IPS-18a (cell line): ENCODE results near the gene SIX1.

Experiments used
- H3K27ac ChIP-seq: one replicate; pipeline ENCODE4 v1.5.1; 2013; ENCODE audit warnings: low read length
- H3K27me3 ChIP-seq: one replicate; pipeline ENCODE4 v1.6.1; 2013; ENCODE audit warnings: mild to moderate bottlenecking, low read length; ENCODE audit not compliant: control insufficient read depth, insufficient read depth
- H3K36me3 ChIP-seq: one replicate; pipeline ENCODE4 v1.6.1; 2013; ENCODE audit warnings: low read depth, low read length; ENCODE audit not compliant: control insufficient read depth
- H3K4me1 ChIP-seq: one replicate; pipeline ENCODE4 v1.6.1; 2013; ENCODE audit warnings: low read depth, low read length; ENCODE audit not compliant: control insufficient read depth
- H3K4me3 ChIP-seq: one replicate; pipeline ENCODE4 v1.5.1; 2013; ENCODE audit warnings: low read length
- H3K9ac ChIP-seq: one replicate; pipeline ENCODE4 v1.6.1; 2013; ENCODE audit warnings: mild to moderate bottlenecking, low read length, moderate library complexity
- H3K9me3 ChIP-seq: one replicate; pipeline ENCODE4 v1.6.1; 2013; ENCODE audit warnings: low read depth, low read length; ENCODE audit not compliant: control insufficient read depth

The SIX1 gene

GRCh38 chr14:60653701-60654161 lies 4.5 kb upstream of the SIX1 start:
- Histone ChIP-seq H3K4me3 (peak overlapping the region; percentile 42), H3K4me1 (peaks cover 32% of the 10 kb centered on the region), H3K27me3 (peaks cover 100% of the 10 kb centered on the region), H3K36me3 (no peaks in the 10 kb centered on the region), H3K9me3 (no peaks in the 10 kb centered on the region), H3K27ac (no peak overlapping the region), H3K9ac (no peak overlapping the region)

- H3K27ac ChIP-seq = no peak overlapping the region
- peak overlapping the region; percentile 42 for H3K4me3 ChIP-seq
- H3K9ac ChIP-seq = no peak overlapping the region
- no peaks in the 10 kb centered on the region for H3K36me3 ChIP-seq
- peaks cover 100% of the 10 kb centered on the region for H3K27me3 ChIP-seq
- peaks cover 26% of the 10 kb centered on the region for H3K4me1 ChIP-seq
- H3K9me3 ChIP-seq = no peaks in the 10 kb centered on the region
These were observed 3.7 kb upstream of the SIX1 start for GRCh38 chr14:60652674-60653651.

- Histone ChIP-seq H3K4me3 (peak overlapping the region; percentile 42), H3K9me3 (no peaks in the 10 kb centered on the region), H3K27me3 (peaks cover 100% of the 10 kb centered on the region), H3K27ac (no peak overlapping the region), H3K9ac (no peak overlapping the region), H3K36me3 (no peaks in the 10 kb centered on the region), H3K4me1 (peaks cover 34% of the 10 kb centered on the region)
These were observed 2.8 kb upstream of the SIX1 start for GRCh38 chr14:60651796-60652673.

- Histone ChIP-seq H3K27me3 (peaks cover 100% of the 10 kb centered on the region), H3K36me3 (no peaks in the 10 kb centered on the region), H3K27ac (no peak overlapping the region), H3K9ac (no peak overlapping the region), H3K9me3 (no peaks in the 10 kb centered on the region), H3K4me3 (no peak overlapping the region), H3K4me1 (peaks cover 37% of the 10 kb centered on the region)
These were observed 2.0 kb upstream of the SIX1 start for GRCh38 chr14:60651086-60651795.

- Histone ChIP-seq H3K4me1 (peaks cover 38% of the 10 kb centered on the region), H3K9ac (no peak overlapping the region), H3K9me3 (no peaks in the 10 kb centered on the region), H3K27ac (no peak overlapping the region), H3K27me3 (peaks cover 100% of the 10 kb centered on the region), H3K4me3 (no peak overlapping the region), H3K36me3 (no peaks in the 10 kb centered on the region)
These were observed 1.2 kb upstream of the SIX1 start for GRCh38 chr14:60650373-60650961.

GRCh38 chr14:60649875-60650372 lies 647 bp upstream of the SIX1 start:
- Histone ChIP-seq H3K27ac (no peak overlapping the region), H3K4me1 (peaks cover 40% of the 10 kb centered on the region), H3K36me3 (no peaks in the 10 kb centered on the region), H3K9me3 (no peaks in the 10 kb centered on the region), H3K9ac (no peak overlapping the region), H3K27me3 (peaks cover 100% of the 10 kb centered on the region), H3K4me3 (peak overlapping the region; percentile 44)

- Histone ChIP-seq H3K27ac (no peak overlapping the region), H3K9me3 (no peaks in the 10 kb centered on the region), H3K4me1 (peaks cover 44% of the 10 kb centered on the region), H3K9ac (no peak overlapping the region), H3K4me3 (peak overlapping the region; percentile 44), H3K36me3 (no peaks in the 10 kb centered on the region), H3K27me3 (peaks cover 100% of the 10 kb centered on the region)
These were observed 886 bp downstream of the SIX1 start for GRCh38 chr14:60648249-60648933.

GRCh38 chr14:60647837-60648248 lies 1.4 kb downstream of the SIX1 start:
- H3K27ac ChIP-seq = no peak overlapping the region
- H3K4me3 ChIP-seq = peak overlapping the region; percentile 44
- H3K9ac ChIP-seq = no peak overlapping the region
- no peaks in the 10 kb centered on the region for H3K36me3 ChIP-seq
- no peaks in the 10 kb centered on the region for H3K9me3 ChIP-seq
- H3K4me1 ChIP-seq = peaks cover 39% of the 10 kb centered on the region
- peaks cover 100% of the 10 kb centered on the region for H3K27me3 ChIP-seq

GRCh38 chr14:60647081-60647836 lies 2.0 kb downstream of the SIX1 start:
- H3K4me1 ChIP-seq = peaks cover 39% of the 10 kb centered on the region
- no peak overlapping the region for H3K9ac ChIP-seq
- no peak overlapping the region for H3K27ac ChIP-seq
- H3K36me3 ChIP-seq = no peaks in the 10 kb centered on the region
- H3K9me3 ChIP-seq = no peaks in the 10 kb centered on the region
- peak overlapping the region; percentile 44 for H3K4me3 ChIP-seq
- H3K27me3 ChIP-seq = peaks cover 100% of the 10 kb centered on the region
